Gastroesophageal sphincter (tissue), 3 donors: ENCODE results near the gene LRRTM1.

Experiments
- CTCF ChIP-seq, 4 experiments: fragments of 200-600 bp in 2 of 4; fragments of 450-650 bp in 2 of 4; sonication (generic) in 1 of 4; IDR thresholded peaks; one replicate each; pipeline ENCODE4 v1.5.1; 2017 to 2019; ENCODE audit warnings: antibody characterized with exemption in 4 of 4, mild to moderate bottlenecking in 2 of 4, moderate library complexity in 2 of 4
- EP300 ChIP-seq: sonication (generic); formaldehyde crosslinking; IDR thresholded peaks from one replicate; pipeline ENCODE4 v1.6.1; 2017; ENCODE audit warnings: antibody characterized with exemption, mild to moderate bottlenecking
- POLR2A ChIP-seq, 2 donors: fragments of 450-650 bp; IDR thresholded peaks; one replicate each; pipeline ENCODE4 v1.6.1; 2017; ENCODE audit warnings: antibody characterized with exemption in 2 of 2, mild to moderate bottlenecking in 2 of 2, moderate library complexity in 1 of 2
- POLR2AphosphoS5 ChIP-seq: sonication (generic); formaldehyde crosslinking; IDR thresholded peaks from one replicate; pipeline ENCODE4 v1.6.1; 2017; ENCODE audit warnings: antibody characterized with exemption

GRCh38 chr2:80338794-80339193 lies 34.2 kb upstream of the LRRTM1 start:
- TF ChIP-seq POLR2A (IDR thresholded peaks at IDR 0.05) (no peak), CTCF (IDR thresholded peaks at IDR 0.05) (no peak), POLR2AphosphoS5 (no peak), EP300 (no peak)
